GM18868 (cell line): ENCODE measurements around the gene DUSP3.

Experiments
- ATAC-seq: cut with Tn5 transposase; IDR thresholded peaks from one replicate; pipeline ENCODE4 v1.9.1; 2021; ENCODE audit warnings: mild to moderate bottlenecking, moderate library complexity; ENCODE audit not compliant: unreplicated experiment

Gene DUSP3

DNA sequence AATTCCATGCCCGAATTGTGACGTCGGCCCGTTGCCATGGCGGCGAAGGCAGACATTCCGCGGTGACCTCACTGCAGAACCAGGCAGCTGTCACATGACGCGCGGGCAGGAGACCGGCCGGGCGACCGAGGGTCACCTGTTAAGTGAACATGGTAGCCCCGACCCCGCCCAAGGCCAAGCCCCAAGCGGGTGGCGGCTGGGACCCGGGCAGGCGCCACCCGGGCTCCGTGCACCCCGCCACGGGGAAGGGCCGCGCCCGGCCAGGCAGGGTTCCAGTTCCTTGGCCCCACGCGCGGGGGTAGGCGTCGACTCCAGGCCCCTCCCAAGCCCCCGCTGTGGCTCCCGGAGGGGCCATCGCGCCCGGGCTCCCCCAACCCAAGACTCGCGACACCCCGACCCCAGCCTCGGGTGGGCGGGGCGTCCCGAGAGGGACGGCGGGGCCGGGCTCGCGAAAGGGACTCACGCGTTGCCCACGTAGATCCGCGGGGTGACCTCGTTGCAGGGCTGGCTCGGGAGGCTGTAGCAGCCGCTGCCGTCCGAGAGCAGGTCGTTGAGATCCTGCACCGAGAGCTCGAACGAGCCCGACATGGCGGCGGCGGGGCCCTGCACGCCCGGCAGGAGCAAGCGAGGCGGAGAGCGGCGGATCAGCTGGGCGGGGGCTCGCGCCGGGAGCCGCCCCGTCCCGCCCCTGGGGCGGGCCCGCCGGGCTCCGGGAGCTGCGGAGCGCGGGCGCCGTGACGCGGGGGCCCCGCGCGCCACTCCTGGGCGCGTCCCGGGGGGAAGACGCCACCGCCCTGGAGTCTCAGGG, at the start of gene DUSP3:
TSS of gene DUSP3 (minus strand) at position 641 of the 808 bp plus-strand sequence. CDS start at position 588, 53 bp downstream.
- ATAC-seq: peak; percentile 87

DNA sequence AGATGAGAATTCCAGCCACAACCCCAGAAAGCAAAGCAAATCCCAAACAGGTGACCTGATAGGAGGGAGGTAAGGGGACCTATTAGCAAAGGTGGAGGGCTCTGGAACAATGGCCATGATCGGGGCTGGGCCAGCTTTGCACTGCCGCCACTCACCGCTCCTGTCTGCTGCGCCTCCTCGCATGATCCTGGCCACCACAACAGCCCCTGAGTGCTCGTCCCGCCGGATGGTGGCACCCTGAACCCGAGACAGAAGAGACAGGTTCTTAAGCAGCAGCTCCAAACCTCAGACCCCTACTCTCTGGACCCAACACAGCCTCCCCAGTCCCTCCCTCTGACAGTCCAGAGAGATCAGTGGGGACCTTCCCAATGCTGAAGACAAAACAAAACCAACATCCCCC, 48.8 kb upstream of the DUSP3 start:
- ATAC-seq: no peak

DNA sequence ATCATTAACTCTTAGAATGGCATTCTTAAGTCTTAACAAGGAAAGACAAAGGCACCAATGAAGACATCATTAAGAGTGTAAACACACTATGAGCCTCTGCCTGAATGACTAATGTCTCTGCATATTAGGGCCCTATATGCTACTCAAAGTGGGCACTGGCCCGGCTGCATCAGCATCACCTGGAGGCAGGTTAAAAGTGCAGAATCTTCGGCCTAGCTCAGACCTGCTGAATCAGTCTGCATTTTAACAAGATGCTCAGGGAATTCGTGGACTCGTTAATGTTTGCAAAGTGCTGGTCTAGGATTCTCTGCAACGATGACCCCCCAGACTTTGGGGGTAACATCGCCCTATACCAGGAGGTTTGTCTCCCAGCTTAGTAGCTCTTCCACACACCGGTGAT, 47.4 kb upstream of the DUSP3 start:
- ATAC-seq: no peak

DNA sequence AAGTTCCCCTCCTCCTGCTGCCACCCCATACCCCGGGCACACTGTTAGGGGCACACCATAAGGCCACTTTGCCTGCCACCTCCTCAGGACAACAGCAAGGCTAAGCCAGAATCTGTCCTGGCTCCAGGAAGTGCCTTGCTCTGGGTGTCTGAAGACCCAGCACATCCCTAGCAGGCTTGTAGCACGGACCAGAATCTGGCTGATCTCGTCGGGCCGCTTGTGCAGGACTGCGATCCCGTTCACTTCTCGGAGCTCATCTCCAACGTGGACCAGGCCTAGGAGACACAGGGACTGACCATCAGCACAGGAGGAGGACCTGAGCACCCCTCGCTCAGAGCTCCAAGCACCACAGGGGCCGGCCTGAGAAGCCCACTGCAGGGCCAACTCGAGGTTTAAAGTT, 46.8 kb upstream of the DUSP3 start:
- ATAC-seq: no peak

DNA sequence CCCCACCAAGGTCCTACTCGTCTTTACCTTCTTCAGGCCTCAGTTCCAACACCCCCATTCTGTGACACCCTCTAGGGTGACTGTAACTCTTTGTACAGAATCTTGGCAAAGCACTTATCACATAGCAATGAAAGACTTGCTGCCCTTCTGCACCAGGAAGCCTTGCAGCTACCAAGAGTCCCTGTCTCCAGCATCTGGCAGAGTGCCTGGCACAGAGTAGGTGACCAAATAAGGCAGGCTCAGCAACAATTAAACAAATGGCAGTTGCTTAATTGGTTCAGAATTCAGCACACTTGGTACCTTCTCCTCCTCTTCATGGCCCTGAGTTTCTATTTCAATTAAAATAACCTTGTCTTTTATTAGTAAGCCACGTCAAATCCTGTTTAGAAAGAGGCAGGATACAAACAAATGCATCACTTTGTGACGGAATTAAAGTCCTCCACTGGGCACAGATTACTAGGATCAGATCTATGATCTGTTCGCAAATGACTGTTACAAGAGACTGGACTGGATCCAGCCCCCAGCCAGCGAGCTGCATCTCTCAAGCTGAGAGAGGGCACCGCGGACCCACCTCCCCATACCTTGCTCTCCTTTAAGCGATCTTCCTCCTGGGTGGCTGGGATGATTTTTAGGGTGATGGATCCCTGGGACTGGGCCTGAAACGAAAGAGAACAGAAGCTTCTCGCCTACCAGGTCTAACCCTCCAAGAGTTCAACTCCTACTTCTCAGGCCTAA, 44.7 kb upstream of the DUSP3 start:
- ATAC-seq: no peak

DNA sequence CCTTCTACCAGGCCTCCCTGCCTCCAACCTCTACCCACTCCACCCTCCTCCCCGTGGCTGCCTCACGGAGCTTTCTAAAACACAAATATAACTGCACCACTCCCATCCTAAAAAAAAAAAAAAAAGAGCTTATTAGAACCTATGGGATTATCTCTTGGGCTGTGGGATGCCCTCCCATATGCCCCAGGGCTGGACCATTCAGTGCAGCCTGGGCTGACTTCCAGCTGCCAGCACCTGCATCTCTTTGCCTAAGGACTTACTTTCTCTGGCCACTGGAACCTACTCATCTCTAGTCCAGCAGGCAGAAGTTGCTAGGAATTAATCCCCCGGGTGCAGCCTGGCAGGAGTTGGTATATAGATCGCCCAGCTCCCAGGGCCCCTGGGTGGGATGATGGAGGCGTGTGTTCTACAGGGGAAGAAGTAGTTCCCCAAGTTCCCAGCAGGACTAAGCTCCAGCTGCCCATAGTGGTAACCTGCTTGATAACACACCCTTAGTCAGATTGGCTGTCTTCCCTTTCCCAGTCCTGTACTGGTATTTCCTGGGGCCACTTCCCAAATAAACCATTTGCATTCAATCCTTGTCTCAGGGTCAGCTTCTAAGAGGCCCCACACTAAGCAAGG, 43.9 kb upstream of the DUSP3 start:
- no peak for ATAC-seq

DNA sequence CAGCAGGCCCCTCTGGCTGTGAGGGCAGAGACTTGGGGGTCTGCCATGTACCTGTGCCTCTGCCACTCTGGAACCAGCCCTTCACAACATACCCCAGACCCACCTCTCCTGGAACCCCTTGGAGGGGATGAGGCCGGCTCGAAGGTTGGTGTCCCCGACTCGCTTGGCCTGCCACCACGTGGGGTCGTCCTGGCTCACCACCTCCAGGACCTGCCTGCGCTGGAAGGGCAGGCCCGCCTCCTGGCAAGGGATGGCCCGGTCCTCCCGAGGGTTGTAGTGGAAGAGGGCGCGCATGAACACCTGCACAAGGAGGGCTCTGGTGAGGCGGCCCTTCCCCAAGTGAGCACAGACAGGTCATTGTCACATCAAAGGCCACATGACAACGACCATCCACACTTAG, 42.0 kb upstream of the DUSP3 start:
- ATAC-seq: no peak

DNA sequence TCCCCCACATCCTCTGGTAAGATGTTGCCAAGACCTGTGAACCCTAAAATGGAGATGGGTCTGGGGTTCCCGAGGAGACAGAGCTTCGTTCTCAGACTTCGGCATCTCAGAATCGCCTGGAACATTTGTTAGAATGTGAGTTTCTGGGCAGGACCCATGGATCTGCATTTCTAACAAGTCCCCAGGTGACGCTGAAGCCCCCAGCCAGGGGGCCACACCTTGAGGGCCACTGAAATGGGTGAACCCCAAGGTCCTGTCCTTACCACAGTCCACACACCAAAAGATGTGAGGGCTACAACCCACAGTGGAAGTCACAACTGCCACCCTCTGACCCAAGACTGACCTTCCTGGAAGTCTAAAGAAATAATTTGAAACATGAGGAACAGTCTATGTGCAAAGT, 40.2 kb upstream of the DUSP3 start:
- ATAC-seq: no peak

DNA sequence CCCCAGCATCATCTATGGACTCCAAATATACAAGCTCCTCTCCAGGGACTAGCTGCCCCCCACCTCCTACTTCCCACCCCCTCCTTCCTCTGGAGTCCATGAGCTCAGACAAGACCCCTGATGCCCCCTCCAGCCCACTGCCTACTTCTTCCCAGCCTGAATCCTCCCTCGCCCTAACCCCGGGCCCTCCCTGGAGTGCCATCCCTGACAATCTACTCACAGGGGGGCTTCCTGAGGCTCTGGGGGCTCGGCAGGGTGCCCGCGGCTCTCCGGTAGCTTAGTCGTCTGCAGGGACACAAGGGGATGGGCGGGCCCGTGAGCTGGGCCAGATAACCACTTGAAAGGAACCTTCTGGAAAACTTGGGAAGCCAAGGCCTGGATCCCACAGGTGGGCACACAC, 39.0 kb upstream of the DUSP3 start:
- no peak for ATAC-seq

DNA sequence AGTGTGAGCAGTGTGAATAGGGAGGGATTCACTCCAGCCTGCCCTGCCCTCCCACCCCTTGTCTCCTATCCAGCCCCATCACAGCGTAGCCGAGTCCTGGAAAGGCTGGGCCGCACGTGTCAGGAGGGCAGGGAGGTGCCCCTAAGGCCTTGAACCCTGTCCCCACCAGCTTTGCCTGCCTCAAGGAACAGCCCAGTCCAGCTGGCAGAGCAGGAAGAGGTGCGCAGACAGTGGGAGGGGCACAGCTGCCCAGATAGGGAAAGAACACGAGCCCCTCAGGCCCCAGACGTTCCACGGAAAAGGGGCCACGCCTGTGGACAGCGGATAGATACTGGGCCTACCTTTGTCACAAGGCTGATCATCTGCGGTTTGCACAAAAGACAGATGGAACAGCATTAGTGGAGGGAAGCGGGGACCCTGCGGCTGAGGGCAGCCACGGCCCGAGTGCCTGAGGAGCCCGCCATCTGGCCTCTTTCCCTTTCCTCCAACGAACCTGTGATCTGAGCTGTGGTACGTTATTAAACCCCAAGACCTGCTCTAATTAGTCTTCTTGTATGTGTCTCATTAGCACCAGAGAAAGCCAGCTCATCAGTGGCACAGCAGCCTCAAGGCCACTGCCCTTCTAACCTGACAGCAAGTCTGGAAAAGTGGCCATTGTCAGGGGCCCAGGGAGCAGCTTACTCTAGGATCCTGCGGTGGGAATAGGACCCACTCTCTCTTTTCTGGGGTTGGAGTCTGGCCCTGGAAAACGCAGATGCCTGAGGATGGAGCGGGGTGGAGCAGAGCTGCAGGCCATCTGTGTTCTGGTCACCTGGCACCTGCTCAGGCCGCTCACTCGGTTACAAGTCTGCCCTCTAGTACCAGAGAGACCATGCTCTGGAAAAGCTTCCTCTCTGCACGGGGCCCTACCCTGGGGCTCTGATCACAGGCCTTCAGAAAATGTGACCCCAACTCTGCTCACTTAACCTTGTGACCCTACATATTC, 37.9 kb upstream of the DUSP3 start:
- ATAC-seq: no peak

DNA sequence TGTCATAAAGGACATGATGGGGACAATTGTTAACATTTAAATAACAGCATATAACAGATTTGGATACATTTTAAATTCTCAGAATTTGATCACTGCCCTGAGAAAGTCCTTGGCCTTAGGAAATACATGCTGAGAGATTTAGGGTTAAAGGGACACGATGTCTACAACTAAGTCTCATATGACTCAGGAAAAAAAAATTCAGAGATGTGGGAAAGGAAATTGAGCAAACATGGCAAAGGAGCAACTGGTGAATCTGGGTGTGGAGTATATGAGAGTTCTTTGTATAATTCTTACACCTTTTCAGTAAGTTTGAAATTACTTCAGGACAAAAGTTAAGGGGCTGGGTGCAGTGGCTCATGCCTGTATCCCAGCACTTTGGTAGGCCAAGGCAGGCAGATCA, 35.9 kb upstream of the DUSP3 start:
- ATAC-seq: no peak

DNA sequence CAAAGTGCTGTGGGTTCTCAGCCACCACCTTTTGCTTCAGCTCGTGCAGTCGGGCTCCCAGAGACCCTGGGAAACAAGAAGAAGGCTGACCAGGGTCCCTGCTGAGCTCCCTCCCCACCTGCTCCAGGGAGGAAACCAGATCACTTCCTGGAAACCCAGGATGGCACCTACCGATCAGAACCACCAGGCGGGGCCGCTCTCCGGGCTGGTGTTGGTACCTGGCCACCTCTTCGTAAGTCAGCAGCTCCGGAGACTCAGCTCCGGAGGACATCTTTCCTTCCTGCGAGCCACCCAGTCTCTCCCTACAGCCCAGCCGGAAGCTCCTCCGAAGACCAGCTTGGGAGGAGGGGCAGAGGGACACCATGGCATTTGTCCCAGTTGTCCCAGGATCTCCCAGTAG, 35.2 kb upstream of the DUSP3 start:
- no peak for ATAC-seq

DNA sequence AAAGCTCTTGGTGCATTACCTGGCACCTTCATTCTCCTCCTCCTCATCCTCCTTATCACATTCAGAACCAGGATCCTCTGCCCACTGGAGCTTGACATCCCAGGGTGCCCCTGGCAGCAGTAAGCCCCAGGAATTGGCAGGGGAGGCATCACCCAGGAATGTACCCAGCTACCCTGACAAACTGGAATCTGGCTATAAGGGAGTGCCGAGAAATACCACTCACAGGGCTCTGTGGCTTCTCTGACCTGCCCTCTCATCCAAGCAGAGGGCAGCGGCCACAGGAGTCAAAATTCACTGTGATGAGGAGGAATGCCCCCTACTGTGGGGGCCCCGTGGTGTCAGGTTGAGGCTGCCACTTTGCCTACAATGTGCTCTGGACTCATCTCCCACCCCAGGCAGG, 34.6 kb upstream of the DUSP3 start:
- ATAC-seq: no peak

DNA sequence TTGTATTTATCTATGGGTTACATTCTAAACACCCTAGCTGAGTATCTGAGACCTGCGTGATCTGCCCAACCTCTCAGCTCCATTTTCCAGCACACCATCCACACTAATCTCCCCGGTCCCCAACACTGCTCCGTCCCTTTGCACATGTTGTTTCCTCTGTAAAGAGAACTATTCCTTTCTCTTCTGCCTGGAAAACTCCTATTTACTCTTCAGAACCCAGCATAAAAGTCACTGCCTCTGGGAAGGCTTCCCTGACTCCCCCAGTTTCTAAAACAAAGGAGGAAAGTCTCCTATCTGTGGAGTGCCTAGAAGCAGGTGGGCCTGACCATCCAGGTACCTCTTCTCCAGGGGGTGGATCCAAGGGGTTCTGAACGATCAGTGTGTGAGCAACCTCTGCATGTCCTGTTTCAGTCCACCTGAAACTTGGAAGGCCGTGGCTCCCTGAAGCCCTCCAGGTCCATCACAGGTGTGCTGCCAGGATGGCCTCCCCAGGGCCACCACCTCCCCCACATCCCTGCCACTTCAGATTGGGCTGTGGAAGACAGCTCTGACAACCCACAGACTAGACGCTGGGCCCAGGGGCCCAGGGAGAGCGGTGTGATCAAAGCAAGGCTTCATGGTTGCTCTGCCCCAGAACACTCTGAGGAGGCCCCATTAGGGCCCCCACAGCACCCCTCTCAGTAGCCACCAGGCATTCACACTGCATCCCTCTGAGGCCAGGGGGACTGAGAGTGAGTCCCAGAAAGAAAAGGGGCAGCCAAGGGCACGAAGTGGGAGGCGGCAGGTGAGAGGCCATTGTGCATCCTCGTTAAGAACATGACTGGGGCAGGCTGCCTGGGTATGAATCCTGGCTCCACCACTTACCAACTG, 33.9 kb upstream of the DUSP3 start:
- no peak for ATAC-seq

DNA sequence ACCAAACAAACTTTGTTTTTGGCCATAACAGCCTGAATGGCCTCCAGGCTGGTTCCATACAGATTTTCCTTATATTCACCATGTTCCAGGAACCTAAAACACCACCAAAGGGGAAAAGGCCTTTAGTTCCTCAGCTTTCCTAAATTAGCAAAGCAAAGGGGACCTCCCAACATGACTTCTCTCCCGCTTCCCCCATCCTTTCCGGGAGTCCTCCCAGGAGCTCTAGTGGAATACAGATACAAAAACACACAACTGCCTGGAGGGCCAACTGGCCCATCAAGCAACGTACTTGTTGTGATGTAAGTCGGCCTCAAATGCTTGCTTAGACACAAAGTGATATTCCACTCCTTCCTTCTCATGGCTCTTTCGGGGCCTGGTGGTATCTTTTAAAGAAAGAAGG, 32.0 kb upstream of the DUSP3 start:
- no peak for ATAC-seq

DNA sequence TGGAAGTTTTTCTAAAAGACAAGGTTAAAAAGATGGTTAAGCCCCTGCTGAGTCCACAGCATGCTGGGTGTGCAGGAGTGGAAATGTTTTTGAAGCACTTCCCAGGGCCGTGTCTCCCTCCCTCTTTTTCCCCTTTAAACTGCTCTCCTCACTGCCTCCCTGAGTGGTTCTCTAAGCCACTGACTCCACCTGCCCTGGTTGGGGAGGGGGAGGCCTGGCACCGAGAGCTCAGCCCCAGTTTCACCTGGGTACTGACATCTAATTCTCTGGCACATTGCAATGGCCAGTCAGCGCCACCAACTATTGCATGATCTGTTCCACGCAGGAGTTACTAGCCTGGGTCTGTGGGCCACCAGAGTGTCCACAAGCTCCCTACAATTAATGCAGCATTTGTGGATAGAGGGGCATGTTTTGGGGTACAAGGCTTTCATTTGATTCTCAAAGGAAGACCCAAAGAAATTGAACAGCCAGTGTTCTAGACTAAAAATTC, 31.5 kb upstream of the DUSP3 start:
- no peak for ATAC-seq

DNA sequence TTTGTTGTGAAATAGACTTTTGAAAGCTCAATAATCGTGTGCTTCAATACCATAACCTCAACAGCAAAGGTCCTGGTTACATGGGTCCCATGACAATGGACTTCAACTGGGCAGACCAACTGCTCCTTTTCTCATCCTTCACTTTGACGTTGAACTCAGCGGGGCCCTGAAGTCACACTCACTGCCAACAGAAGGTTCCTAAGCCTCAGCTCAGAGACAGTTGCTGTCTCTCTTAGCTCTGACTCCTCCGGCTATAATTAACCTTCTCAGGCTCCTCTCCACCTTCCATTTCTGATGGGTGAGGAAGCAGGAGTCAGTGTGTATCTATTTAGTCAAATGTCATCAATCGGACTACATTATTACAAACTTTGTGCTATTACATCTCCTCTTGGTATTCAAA, 30.3 kb upstream of the DUSP3 start:
- no peak for ATAC-seq

DNA sequence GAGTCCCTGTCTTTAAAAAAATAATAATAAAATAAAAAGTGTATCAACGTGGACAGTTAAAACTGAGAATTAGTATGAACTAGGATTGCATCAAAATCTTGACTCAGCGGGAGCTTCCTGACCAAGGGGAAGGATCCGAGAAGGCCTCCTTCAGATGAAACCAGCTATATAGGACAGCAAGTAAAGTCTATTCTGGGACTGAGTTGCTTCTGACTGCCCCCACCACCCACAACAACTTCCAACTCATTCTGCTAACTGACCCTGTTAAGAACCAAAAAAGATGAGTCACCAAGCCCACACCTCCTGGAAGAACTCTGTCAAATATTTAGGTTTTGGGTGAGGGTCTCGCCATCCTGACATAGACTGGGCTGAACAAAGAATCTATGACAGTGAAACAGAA, 29.3 kb upstream of the DUSP3 start:
- ATAC-seq: no peak

DNA sequence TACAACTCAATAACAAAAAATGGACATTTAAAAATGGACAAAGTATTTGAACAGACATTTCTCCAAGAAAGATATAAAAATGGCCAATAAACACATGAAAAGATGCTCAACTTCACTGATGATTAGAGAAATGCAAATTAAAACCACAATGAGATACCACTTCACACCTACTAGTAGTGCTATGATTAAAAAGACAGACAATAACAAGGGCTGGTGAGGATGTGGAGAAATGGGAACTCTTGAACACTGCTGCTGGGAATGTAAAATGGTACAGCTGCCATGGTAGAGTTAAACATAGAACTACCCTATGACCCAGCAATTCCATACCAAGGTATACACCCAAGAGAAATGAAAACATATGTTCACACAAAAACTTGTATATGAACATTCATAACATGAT, 26.3 kb upstream of the DUSP3 start:
- ATAC-seq: no peak

DNA sequence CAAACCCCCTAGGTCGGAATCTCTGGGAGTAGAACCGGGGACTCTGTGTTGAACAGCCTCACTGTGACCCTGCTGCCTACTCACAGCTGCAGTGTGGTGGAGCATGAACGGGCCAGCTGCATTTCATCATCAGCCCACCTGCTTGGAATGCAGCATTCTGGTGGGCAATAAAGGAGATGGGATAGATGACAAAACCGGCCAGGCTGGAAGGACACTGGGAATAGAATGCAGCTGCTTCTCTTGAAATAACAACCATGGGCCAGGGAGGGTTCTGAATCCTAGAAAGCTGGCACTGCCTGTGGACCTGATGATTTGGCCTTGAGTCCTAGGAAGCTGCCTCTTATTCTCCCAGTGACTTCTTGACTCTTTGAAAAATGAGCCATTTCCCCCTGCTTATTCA, 25.0 kb upstream of the DUSP3 start:
- ATAC-seq: no peak
